ENCODE measurements around the gene PLAC1.

PLAC1 gene

DNA sequence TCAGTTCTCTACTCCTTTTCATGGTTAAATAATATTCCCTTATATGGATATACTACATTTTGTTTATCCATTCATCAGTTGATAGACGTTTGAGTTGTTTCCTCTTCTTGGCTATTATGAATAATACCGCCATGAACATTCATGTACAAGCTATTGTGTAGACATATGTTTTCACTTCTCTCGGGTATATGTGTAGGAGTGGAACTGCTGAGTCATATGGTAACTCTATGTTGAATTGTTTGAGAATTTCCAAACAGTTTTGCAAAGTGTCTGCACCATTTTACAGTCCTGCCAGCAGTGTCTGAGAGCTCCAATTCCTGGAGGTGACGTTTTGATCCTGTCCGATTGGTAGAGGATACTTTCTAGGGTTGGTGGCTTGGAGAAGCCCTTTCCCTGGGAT is 23.6 kb downstream of the PLAC1 start:
- no peak overlapping the region for H3K4me3 ChIP-seq (replicated peaks; ENCODE audit: low read depth, low read length)
- DNase-seq (ENCODE audit: extremely low read depth, low read depth): peak; percentile 52
- TF ChIP-seq, protein P1, sequence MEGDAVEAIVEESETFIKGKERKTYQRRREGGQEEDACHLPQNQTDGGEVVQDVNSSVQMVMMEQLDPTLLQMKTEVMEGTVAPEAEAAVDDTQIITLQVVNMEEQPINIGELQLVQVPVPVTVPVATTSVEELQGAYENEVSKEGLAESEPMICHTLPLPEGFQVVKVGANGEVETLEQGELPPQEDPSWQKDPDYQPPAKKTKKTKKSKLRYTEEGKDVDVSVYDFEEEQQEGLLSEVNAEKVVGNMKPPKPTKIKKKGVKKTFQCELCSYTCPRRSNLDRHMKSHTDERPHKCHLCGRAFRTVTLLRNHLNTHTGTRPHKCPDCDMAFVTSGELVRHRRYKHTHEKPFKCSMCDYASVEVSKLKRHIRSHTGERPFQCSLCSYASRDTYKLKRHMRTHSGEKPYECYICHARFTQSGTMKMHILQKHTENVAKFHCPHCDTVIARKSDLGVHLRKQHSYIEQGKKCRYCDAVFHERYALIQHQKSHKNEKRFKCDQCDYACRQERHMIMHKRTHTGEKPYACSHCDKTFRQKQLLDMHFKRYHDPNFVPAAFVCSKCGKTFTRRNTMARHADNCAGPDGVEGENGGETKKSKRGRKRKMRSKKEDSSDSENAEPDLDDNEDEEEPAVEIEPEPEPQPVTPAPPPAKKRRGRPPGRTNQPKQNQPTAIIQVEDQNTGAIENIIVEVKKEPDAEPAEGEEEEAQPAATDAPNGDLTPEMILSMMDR (IDR thresholded peaks at IDR 0.05; ENCODE audit: low read depth, low read length, missing control alignments): no peak

DNA sequence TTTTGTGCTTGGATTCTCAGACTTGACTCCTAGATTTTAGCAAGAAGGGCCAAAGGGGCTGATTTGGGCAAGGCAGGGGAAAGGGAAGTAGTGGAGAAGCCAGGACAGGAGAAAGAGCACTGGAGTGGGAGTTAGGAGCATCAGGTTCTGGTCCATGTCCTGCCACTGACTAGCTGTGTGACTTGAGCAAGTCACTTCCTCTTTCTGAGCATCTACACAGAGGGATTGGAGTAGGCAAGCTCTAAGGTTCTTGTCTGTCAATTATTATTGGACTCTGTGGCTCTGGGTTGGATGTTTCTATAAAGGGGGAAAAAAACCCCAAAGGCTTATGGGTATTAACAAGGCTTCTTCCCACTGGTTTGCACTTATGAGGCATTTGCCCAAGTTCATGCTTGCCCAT is 24.4 kb downstream of the PLAC1 start:
- DNase-seq (ENCODE audit: extremely low read depth, low read depth): no peak
- TF ChIP-seq, protein P1 (IDR thresholded peaks at IDR 0.05; ENCODE audit: low read depth, low read length, missing control alignments): no peak

DNA sequence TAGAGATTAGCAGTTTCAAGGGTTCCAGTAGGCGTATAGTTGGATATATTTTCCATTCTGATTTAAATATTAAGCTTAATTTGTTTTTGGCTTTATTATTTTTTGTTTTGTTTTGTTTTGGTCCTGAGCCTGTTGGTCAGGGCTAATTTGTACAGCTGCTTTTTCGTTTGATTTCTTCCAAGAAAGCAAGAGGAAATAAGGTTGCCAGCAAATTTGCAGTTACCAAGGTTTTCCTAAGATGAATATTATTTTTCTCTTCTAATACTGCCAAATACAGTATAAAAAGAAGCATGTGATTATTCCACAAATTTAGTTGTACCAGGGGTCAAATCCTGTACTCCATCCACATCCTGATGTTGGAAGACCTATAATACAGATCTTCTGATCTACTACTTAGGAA is 24.9 kb downstream of the PLAC1 start:
- H3K4me3 ChIP-seq (replicated peaks; ENCODE audit: low read depth, low read length): no peak overlapping the region
- TF ChIP-seq, protein P1 (IDR thresholded peaks at IDR 0.05; ENCODE audit: low read depth, low read length, missing control alignments): no peak
- DNase-seq (ENCODE audit: extremely low read depth, low read depth): no peak

More for the DNA sequence above, 24.4 kb downstream of the PLAC1 start:
- H3K4me3 ChIP-seq (replicated peaks; ENCODE audit: low read depth, low read length): no peak overlapping the region

DNA sequence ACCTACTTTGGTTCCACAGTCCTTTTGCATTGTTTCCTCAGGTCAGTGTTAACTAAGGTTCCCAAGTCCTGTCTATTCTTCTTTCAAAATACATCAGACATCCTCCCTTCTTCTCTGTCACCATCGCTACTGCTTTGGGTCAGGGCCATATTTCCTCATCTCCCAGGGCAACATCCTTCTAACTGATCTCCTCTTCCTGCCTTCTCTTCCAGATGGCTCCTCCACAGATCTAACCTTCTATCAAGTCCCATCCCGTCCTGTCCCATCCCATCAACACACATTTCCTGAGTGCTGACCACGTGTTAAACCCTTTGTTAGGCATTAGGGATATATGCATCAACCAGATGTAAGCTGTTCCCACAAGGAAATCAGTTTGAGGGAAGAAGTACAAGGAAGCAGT is 25.9 kb downstream of the PLAC1 start:
- TF ChIP-seq, protein P1 (IDR thresholded peaks at IDR 0.05; ENCODE audit: low read depth, low read length, missing control alignments): no peak
- no peak for DNase-seq (ENCODE audit: extremely low read depth, low read depth)
- no peak overlapping the region for H3K4me3 ChIP-seq (replicated peaks; ENCODE audit: low read depth, low read length)

DNA sequence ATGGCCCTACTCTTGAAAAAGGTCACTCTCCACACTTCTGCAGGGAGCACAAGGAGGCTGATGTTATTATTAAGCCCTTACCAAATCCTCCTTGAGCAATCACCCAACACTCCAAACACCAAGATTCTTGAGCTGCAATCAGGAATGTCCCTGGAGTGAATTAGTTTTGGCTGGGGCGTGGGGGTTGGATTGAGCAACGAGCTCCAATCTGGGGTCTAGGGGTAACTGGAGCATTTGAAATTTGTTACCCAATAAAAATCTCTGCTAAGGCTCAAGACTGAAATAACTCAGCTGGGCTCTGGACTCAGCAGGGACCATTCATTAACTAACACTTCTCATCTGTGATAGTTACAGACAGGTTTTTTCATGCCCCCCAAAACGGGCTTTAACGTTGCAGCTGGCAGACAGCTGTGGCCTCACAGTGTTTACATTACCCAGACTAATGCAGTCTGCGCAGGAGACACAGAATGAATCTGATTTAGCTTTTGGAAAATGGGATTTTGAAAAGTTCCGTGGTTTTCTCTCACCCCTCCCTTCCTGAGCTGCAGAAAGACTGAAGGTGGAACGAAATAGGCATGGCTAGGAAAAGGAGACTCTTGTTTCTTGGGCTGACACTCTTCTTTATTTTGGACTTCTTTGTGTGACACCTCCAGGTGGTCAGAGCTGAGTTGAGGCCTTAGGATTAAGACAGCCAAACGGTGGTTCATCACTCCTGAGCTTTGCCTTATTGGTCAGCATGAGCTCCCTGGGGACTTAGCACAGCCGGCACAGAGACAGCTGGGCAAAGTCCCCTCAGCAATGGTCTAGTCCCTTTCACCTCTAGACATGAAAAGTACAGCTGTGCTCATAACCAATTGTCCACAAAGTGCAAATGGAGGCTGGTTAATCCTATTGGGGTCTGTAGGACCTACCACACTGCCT is 26.6 kb downstream of the PLAC1 start:
- no peak overlapping the region for H3K4me3 ChIP-seq (replicated peaks; ENCODE audit: low read depth, low read length)
- TF ChIP-seq, protein P1 (IDR thresholded peaks at IDR 0.05; ENCODE audit: low read depth, low read length, missing control alignments): no peak
- DNase-seq (ENCODE audit: extremely low read depth, low read depth): peak; percentile 66

DNA sequence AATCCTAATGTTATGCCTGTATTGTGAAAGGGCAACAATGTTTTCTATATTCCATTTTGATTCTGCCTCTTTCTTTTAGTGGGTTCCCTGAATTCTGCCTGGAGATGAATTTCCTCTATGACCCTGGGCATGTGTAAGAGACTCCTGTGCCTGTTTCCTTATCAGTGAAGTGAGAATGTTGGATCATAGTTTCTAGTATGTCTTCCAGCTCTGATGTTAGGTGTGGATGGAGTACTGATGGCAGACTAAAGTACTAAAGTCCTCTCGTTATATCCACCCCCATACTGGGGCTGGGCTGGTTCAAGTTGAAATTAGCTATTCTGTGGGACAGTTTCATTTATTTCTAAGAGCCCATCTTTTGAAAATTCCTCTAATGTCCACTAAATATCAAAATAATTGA is 29.6 kb downstream of the PLAC1 start:
- TF ChIP-seq, protein P1 (IDR thresholded peaks at IDR 0.05; ENCODE audit: low read depth, low read length, missing control alignments): no peak
- H3K4me3 ChIP-seq (replicated peaks; ENCODE audit: low read depth, low read length): no peak overlapping the region
- DNase-seq (ENCODE audit: extremely low read depth, low read depth): no peak
